NCI-H345 treated with DMSO at 0.1 percent for 48 hours (cell line): ENCODE measurements around the gene AEN.
A peak's percentile ranks its signal among the peaks of the same experiment; 100 is the strongest.

Source experiments
- DNase-seq: peaks from one replicate; lab custom pipeline; 2025; ENCODE audit not compliant: unreplicated experiment; lab: John Stamatoyannopoulos, UW

Gene AEN

GRCh38 chr15:88649753-88650551 is 28.8 kb downstream of the AEN start:
- no peak for DNase-seq

- no peak for DNase-seq
Observed at GRCh38 chr15:88650556-88650955, 29.4 kb downstream of the AEN start.

- no peak for DNase-seq
Observed at GRCh38 chr15:88651136-88651732, 30.1 kb downstream of the AEN start.

GRCh38 chr15:88651971-88652370 is 30.8 kb downstream of the AEN start:
- no peak for DNase-seq

GRCh38 chr15:88652456-88653199 is 31.5 kb downstream of the AEN start:
- DNase-seq = peak; percentile 64

- no peak for DNase-seq
Observed at GRCh38 chr15:88653200-88654064, 32.3 kb downstream of the AEN start.

GRCh38 chr15:88654430-88655102 is 33.4 kb downstream of the AEN start:
- no peak for DNase-seq

GRCh38 chr15:88655103-88655553 is 34.0 kb downstream of the AEN start:
- DNase-seq = no peak

- DNase-seq = no peak
Observed at GRCh38 chr15:88655800-88656488, 34.8 kb downstream of the AEN start.

GRCh38 chr15:88656760-88657221 is 35.7 kb downstream of the AEN start:
- DNase-seq = no peak

- DNase-seq = no peak
Observed at GRCh38 chr15:88657326-88658069, 36.4 kb downstream of the AEN start.

GRCh38 chr15:88658070-88658965 is 37.2 kb downstream of the AEN start:
- DNase-seq = no peak

- DNase-seq = no peak
Observed at GRCh38 chr15:88658972-88659931, 38.1 kb downstream of the AEN start.

GRCh38 chr15:88661041-88661700 is 40.0 kb downstream of the AEN start:
- DNase-seq = no peak

GRCh38 chr15:88661761-88662556 is 40.8 kb downstream of the AEN start:
- no peak for DNase-seq
